HT-29 (cell line): Measurements from ENCODE around the gene OOSP4A. TPM values are rescaled to one million over a fixed set of nuclear protein-coding genes. Genes with fewer than 3 reads are reported as not detected.
"Not testable (repeated sequence)": the region's sequence is repeated elsewhere in the genome, so short reads cannot be mapped to it uniquely, and the experiment has no call there.

Experiments
- DNase-seq: peaks from one replicate; pipeline ENCODE4 v3.0.0-alpha.2; 2015; ENCODE audit warnings: low spot score
- total RNA-seq: library from RNA; depleted of rRNA; stranded (reverse); fragments of >200 nt; shearing (Covaris generic); gene quantifications from 2 replicates; pipeline ENCODE4 v1.2.3, GENCODE V29; 2014; rRNA removed

Gene OOSP4A
- total RNA-seq, 1 experiment from 2014 or later = not detected

- no peak for DNase-seq
These were observed 17.4 kb downstream of the OOSP4A start for GRCh38 chr11:59981106-59981770.

- DNase-seq = not testable (repeated sequence)
These were observed 18.2 kb downstream of the OOSP4A start for GRCh38 chr11:59982037-59982436.

- DNase-seq = no peak
These were observed 19.4 kb downstream of the OOSP4A start for GRCh38 chr11:59983212-59983611.

- DNase-seq = no peak
These were observed 20.5 kb downstream of the OOSP4A start for GRCh38 chr11:59984368-59984767.

- no peak for DNase-seq
These were observed 26.6 kb downstream of the OOSP4A start for GRCh38 chr11:59990421-59990820.

- DNase-seq = no peak
These were observed 28.6 kb downstream of the OOSP4A start for GRCh38 chr11:59992425-59992824.

GRCh38 chr11:59997800-59998199, 34.0 kb downstream of the OOSP4A start:
- DNase-seq = no peak

- DNase-seq = no peak
These were observed 35.9 kb downstream of the OOSP4A start for GRCh38 chr11:59999691-60000090.

- DNase-seq = no peak
These were observed 39.9 kb downstream of the OOSP4A start for GRCh38 chr11:60003729-60004128.

- DNase-seq = no peak
These were observed 41.5 kb downstream of the OOSP4A start for GRCh38 chr11:60005360-60005759.

- DNase-seq = no peak
These were observed 53.0 kb downstream of the OOSP4A start, which contains the start of gene OOSP4B for GRCh38 chr11:60016881-60017280. Gene OOSP4B (plus strand): TSS chr11:60017181.

- DNase-seq = no peak
These were observed 54.2 kb downstream of the OOSP4A start for GRCh38 chr11:60018058-60018457.

Other genes starting within 250 kb of the OOSP4A start
- 80.6 and 86.5 TPM in 2 replicates for gene STX3, start 208.7 kb upstream of the OOSP4A start, total RNA-seq
- 94.0 and 100 TPM in 2 replicates for gene MRPL16, start 153.3 kb upstream of the OOSP4A start, total RNA-seq
- not detected in 2 replicates for gene CBLIF, start 118.5 kb upstream of the OOSP4A start, total RNA-seq
- gene TCN1, start 97.5 kb upstream of the OOSP4A start, total RNA-seq = 1.4 and 4.2 TPM in 2 replicates
- gene OOSP3, start 85.3 kb upstream of the OOSP4A start, total RNA-seq = not detected in 2 replicates
- not detected in 2 replicates for gene OOSP1, start 25.6 kb upstream of the OOSP4A start, total RNA-seq
- gene OOSP4B, start 53.1 kb downstream of the OOSP4A start, total RNA-seq = not detected in 2 replicates
- gene OOSP2, start 76.4 kb downstream of the OOSP4A start, total RNA-seq = not detected in 2 replicates
- not detected in 2 replicates for gene MS4A3, start 92.6 kb downstream of the OOSP4A start, total RNA-seq
- gene MS4A2, start 124.6 kb downstream of the OOSP4A start, total RNA-seq = not detected in 2 replicates
- not detected in 2 replicates for gene MS4A6A, start 219.1 kb downstream of the OOSP4A start, total RNA-seq